Mammary epithelial cell (primary cell): ENCODE results near the gene MYOG.

Source experiments
- CTCF ChIP-seq, 2 donors: IDR thresholded peaks in 1 of 2; conservative IDR thresholded peaks in 1 of 2; 2 replicates each; pipeline ENCODE4 v1.5.1; 2011 to 2012; ENCODE audit warnings: inconsistent platforms in 2 of 2, low read length in 2 of 2, mild to moderate bottlenecking in 2 of 2, control low read depth in 1 of 2, low read depth in 1 of 2; ENCODE audit not compliant: insufficient read depth in 1 of 2; ENCODE audit errors: extremely low read depth in 1 of 2
- EZH2 ChIP-seq: IDR thresholded peaks from 2 replicates; pipeline ENCODE4 v1.6.1; 2012; ENCODE audit warnings: low read length, inconsistent platforms, borderline replicate concordance

- TF ChIP-seq CTCF (conservative IDR thresholded peaks at IDR 0.05 in 1 of 2, IDR thresholded peaks at IDR 0.05 in 1 of 2; ENCODE audit: extremely low read depth in 1 of 2, insufficient read depth in 1 of 2, low read depth in 1 of 2, low read length in 2 of 2) (no peak), EZH2 (no peak)
Measured at GRCh38 chr1:203051841-203052324, 33.9 kb downstream of the MYOG start.
